GM12872 (cell line): Measurements from ENCODE around the gene KCTD20.

ENCODE experiments used
- CTCF ChIP-seq: IDR thresholded peaks from 3 replicates; pipeline ENCODE4 v1.5.1; 2011; ENCODE audit warnings: low read depth, mild to moderate bottlenecking, low read length, moderate library complexity; ENCODE audit not compliant: insufficient read depth

Gene KCTD20

GRCh38 chr6:36455486-36456027, 12.8 kb downstream of the KCTD20 start:
- TF ChIP-seq CTCF: no peak

GRCh38 chr6:36459501-36459900, 16.7 kb downstream of the KCTD20 start:
- TF ChIP-seq CTCF: no peak

- no peak for TF ChIP-seq CTCF
Measured at GRCh38 chr6:36460916-36461315, 18.1 kb downstream of the KCTD20 start.

DNA sequence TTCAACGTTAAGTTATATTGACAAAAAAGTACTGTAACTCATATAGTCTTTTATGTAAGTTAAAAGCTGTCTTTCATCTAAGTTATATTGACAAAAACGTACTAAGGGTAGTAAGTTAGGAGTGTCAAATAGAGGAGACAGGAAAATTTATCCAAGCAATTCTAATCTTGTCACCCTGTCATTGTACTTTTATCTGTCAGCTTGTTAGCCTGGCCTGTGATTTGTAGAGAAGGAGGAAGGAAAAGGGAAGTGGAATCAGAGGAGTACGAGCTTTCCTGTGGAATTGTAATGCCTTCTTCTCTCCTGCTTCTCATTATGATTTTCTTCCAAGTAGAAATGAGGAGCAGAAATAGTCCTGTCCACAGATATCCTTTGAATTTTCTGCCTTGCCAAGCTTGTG, 18.8 kb downstream of the KCTD20 start:
- TF ChIP-seq CTCF: no peak

DNA sequence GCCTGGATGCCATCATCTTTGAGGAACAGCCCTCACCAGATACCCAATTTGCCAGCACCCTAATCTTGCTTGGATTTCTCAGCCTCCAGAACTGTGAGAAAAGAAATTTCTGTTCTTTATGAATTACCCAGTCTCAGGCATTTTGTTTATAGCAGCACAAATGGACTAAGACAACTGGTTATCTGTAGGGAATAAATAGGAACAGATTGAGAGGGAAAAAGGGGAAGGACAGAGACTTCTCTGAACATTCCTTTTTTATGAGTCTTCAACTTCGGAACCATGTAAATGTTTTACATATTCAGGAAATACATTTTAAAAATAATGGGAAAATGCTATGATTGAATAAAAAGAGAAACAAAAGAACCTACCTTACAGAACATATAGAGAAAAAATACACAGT, 20.9 kb downstream of the KCTD20 start:
- TF ChIP-seq CTCF: no peak

- TF ChIP-seq CTCF: no peak
Measured at GRCh38 chr6:36464233-36464632, 21.4 kb downstream of the KCTD20 start.

GRCh38 chr6:36467625-36468024, 24.8 kb downstream of the KCTD20 start:
- TF ChIP-seq CTCF: no peak
